Spleen (tissue), 7 donors: ENCODE results near the gene SLC39A11.

Experiments used
- CTCF ChIP-seq, 11 experiments: fragments of 200-600 bp in 7 of 11; fragments of 450-650 bp in 4 of 11; sonication (generic) in 4 of 11; IDR thresholded peaks in 8 of 11; conservative IDR thresholded peaks in 3 of 11; 1 replicate in 7 of 11; 2 replicates in 4 of 11; pipeline versions ENCODE4 v1.4.0 to v1.8.0; 2016 to 2021; ENCODE audit warnings: antibody characterized with exemption in 11 of 11, inconsistent platforms in 4 of 11, mild to moderate bottlenecking in 1 of 11
- POLR2A ChIP-seq, 3 donors: fragments of 450-650 bp; IDR thresholded peaks; one replicate each; pipeline ENCODE4 v1.5.1; 2017; ENCODE audit warnings: antibody characterized with exemption in 3 of 3, mild to moderate bottlenecking in 1 of 3
- POLR2AphosphoS5 ChIP-seq, 3 donors: sonication (generic); formaldehyde crosslinking; IDR thresholded peaks; one replicate each; pipeline ENCODE4 v1.5.1; 2017; ENCODE audit warnings: antibody characterized with exemption in 3 of 3
- donor health status: DM: no; HTN: no; CAD: no; lungs with moderate emphysema.
- donor health status: DM: no; HTN: no; CAD: no.
- donor health status: DM: no; HTN: no; CAD: no.

DNA sequence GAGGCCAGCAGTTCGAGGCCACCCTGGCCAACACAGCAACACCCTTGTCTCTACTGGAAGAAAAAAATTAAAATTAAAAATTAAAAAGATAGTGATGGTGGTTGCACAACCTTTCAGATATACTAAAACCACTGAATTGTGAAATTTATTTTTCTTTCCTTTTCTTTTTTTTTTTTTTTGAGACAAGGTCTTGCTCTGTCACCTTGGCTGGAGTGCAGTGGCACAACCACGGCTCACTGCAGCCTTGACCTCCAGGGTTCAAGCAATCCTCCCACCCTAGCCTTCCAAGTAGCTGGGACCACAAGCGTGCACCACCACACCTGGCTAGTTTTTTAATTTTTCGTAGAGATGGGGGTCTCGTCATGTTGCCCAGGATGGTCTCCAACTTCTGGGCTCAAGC is 254.4 kb downstream of the SLC39A11 start:
- TF ChIP-seq POLR2AphosphoS5 (IDR thresholded peaks at IDR 0.05), result no peak
- no peak for TF ChIP-seq CTCF (IDR thresholded peaks at IDR 0.05 in 8 of 11, conservative IDR thresholded peaks at IDR 0.05 in 3 of 11)
- TF ChIP-seq POLR2A (IDR thresholded peaks at IDR 0.05), result no peak
